WERI-Rb-1 (cell line): ENCODE results near the gene NBEA.
"Not testable (repeated sequence)": the region's sequence is repeated elsewhere in the genome, so short reads cannot be mapped to it uniquely, and the experiment has no call there.

Experiments
- DNase-seq: peaks from one replicate; pipeline ENCODE4 v3.0.0-alpha.2; 2020
- H3K27ac ChIP-seq: fragments of 250-450 bp; sonication (Bioruptor Pico); 2 replicates; pipeline ENCODE4 v1.5.1; 2020; ENCODE audit warnings: mild to moderate bottlenecking, moderate library complexity
- H3K27me3 ChIP-seq: fragments of 250-450 bp; sonication (Bioruptor Pico); 2 replicates; pipeline ENCODE4 v1.5.1; 2021; ENCODE audit warnings: mild to moderate bottlenecking, low read depth, moderate library complexity; ENCODE audit not compliant: insufficient read depth, severe bottlenecking
- H3K36me3 ChIP-seq: fragments of 250-450 bp; sonication (Bioruptor Pico); 2 replicates; pipeline ENCODE4 v1.5.1; 2020; ENCODE audit warnings: mild to moderate bottlenecking, moderate library complexity
- H3K4me3 ChIP-seq: 2 replicates; pipeline ENCODE4 v1.5.1; 2011; ENCODE audit warnings: low read depth, mild to moderate bottlenecking, control low read depth, low read length
- H3K9me3 ChIP-seq: fragments of 250-450 bp; sonication (Bioruptor Pico); 2 replicates; pipeline ENCODE4 v1.5.1; 2021; ENCODE audit warnings: mild to moderate bottlenecking, moderate library complexity; ENCODE audit not compliant: severe bottlenecking
- CTCF ChIP-seq: IDR thresholded peaks from 2 replicates; pipeline ENCODE4 v1.5.1; 2011; ENCODE audit warnings: low read depth, mild to moderate bottlenecking, control low read depth, inconsistent platforms, low read length

NBEA gene

GRCh38 chr13:35672611-35673010 lies 730.5 kb downstream of the NBEA start:
- peak; percentile 70 for DNase-seq

GRCh38 chr13:35675651-35676050 lies 733.6 kb downstream of the NBEA start:
- H3K27ac ChIP-seq: peak overlapping the region; percentile 77
- peak; percentile 94 for DNase-seq
- no peak overlapping the region for H3K4me3 ChIP-seq
- no peaks in the 10 kb centered on the region for H3K36me3 ChIP-seq
- no peak for TF ChIP-seq CTCF
- H3K9me3 ChIP-seq: peaks cover 8% of the 10 kb centered on the region
- H3K27me3 ChIP-seq: no peaks in the 10 kb centered on the region

More at GRCh38 chr13:35672611-35673010, 730.5 kb downstream of the NBEA start:
- Histone ChIP-seq H3K27me3 (no peaks in the 10 kb centered on the region), H3K9me3 (peaks cover 8% of the 10 kb centered on the region), H3K27ac (peak overlapping the region; percentile 87), H3K4me3 (no peak overlapping the region), H3K36me3 (no peaks in the 10 kb centered on the region)
- no peak for TF ChIP-seq CTCF

- H3K4me3 ChIP-seq, H3K27me3 ChIP-seq, H3K27ac ChIP-seq, H3K9me3 ChIP-seq, DNase-seq, H3K36me3 ChIP-seq: not testable (repeated sequence)
Measured at GRCh38 chr13:35677863-35678262, 735.8 kb downstream of the NBEA start.

GRCh38 chr13:35681685-35682084 lies 739.6 kb downstream of the NBEA start:
- Histone ChIP-seq H3K27me3 (no peaks in the 10 kb centered on the region), H3K27ac (no peak overlapping the region), H3K4me3 (no peak overlapping the region), H3K9me3 (peaks cover 8% of the 10 kb centered on the region), H3K36me3 (no peaks in the 10 kb centered on the region)
- no peak for TF ChIP-seq CTCF
- DNase-seq: no peak

GRCh38 chr13:35684432-35684831 lies 742.4 kb downstream of the NBEA start:
- DNase-seq: no peak
- no peak overlapping the region for H3K27ac ChIP-seq
- H3K36me3 ChIP-seq: no peaks in the 10 kb centered on the region
- no peaks in the 10 kb centered on the region for H3K27me3 ChIP-seq
- no peak overlapping the region for H3K4me3 ChIP-seq
- no peaks in the 10 kb centered on the region for H3K9me3 ChIP-seq
- no peak for TF ChIP-seq CTCF

- H3K27ac ChIP-seq: no peak overlapping the region
- H3K9me3 ChIP-seq: no peaks in the 10 kb centered on the region
- no peak for TF ChIP-seq CTCF
- H3K36me3 ChIP-seq: no peaks in the 10 kb centered on the region
- DNase-seq: no peak
- H3K4me3 ChIP-seq: no peak overlapping the region
- H3K27me3 ChIP-seq: no peaks in the 10 kb centered on the region
Measured at GRCh38 chr13:35687336-35687735, 745.3 kb downstream of the NBEA start.
